PC-3 (cell line): Measurements from ENCODE around the gene CNTRL. TPM values are rescaled to one million over a fixed set of nuclear protein-coding genes. Genes with fewer than 3 reads are reported as not detected.

ENCODE experiments used
- ATAC-seq: fragments of 200-7000 bp; cut with Tn5 transposase; 2 replicates; pipeline ENCODE4 v1.9.1; 2020; ENCODE audit warnings: mild to moderate bottlenecking, moderate library complexity
- BruUV-seq: library from RNA; stranded (reverse); fragments of 400-500 nt; replicated peaks from 2 replicates; lab custom pipeline; 2021; lab: Mats Ljungman, UMichigan
- CTCF ChIA-PET: fragments of 300-600 bp; sonication (Branson Sonifier 250); formaldehyde crosslinking; loops from one replicate; lab custom pipeline; 2022; ENCODE audit warnings: antibody characterized with exemption; lab: Charles Lee
- POLR2A ChIA-PET: fragments of 300-600 bp; sonication (Branson Sonifier 250); formaldehyde crosslinking; loops from one replicate; lab custom pipeline; 2022; ENCODE audit warnings: antibody characterized with exemption; ENCODE audit not compliant: unreplicated experiment; lab: Charles Lee
- DNase-seq: peaks from one replicate; pipeline ENCODE4 v3.0.0-alpha.2; 2015
- H2AFZ ChIP-seq: fragments of 300-600 bp; sonication (generic); 2 replicates; pipeline ENCODE4 v1.6.0; 2016; ENCODE audit warnings: antibody characterized with exemption, low read length
- H3F3A ChIP-seq: fragments of 300-600 bp; sonication (generic); one replicate; pipeline ENCODE4 v1.6.0; 2017; ENCODE audit warnings: antibody characterized with exemption, low read length, control low read depth, mild to moderate bottlenecking; ENCODE audit not compliant: unreplicated experiment
- H3K27ac ChIP-seq: fragments of 300-600 bp; sonication (generic); 2 replicates; pipeline ENCODE4 v1.5.1; 2016; ENCODE audit warnings: mild to moderate bottlenecking, low read length
- H3K27me3 ChIP-seq: fragments of 300-600 bp; sonication (generic); 2 replicates; pipeline ENCODE4 v1.6.1; 2016; ENCODE audit warnings: low read length, mixed read lengths
- H3K36me3 ChIP-seq: fragments of 300-600 bp; sonication (generic); 2 replicates; pipeline ENCODE4 v1.6.1; 2016; ENCODE audit warnings: low read depth, mixed run types, low read length, mixed read lengths
- H3K4me1 ChIP-seq: fragments of 300-600 bp; sonication (generic); 2 replicates; pipeline ENCODE4 v1.5.1; 2016; ENCODE audit warnings: low read length; ENCODE audit not compliant: insufficient read depth
- H3K4me2 ChIP-seq: fragments of 300-600 bp; sonication (generic); 2 replicates; pipeline ENCODE4 v1.6.0; 2016; ENCODE audit warnings: low read length
- H3K4me3 ChIP-seq: fragments of 300-600 bp; sonication (generic); 2 replicates; pipeline ENCODE4 v1.5.1; 2016; ENCODE audit warnings: mild to moderate bottlenecking, low read length, mixed read lengths
- H3K79me2 ChIP-seq: fragments of 300-600 bp; sonication (generic); 2 replicates; pipeline ENCODE4 v1.6.1; 2017; ENCODE audit warnings: low read length, mixed read lengths
- H3K9ac ChIP-seq: fragments of 300-600 bp; sonication (generic); 2 replicates; pipeline ENCODE4 v1.6.0; 2016; ENCODE audit warnings: mild to moderate bottlenecking, low read length
- H3K9me2 ChIP-seq: fragments of 300-600 bp; sonication (generic); replicated peaks from 2 replicates; pipeline ENCODE4 v1.6.1; 2016; ENCODE audit warnings: mixed run types, low read length, mixed read lengths
- H3K9me3 ChIP-seq: fragments of 300-600 bp; sonication (generic); 2 replicates; pipeline ENCODE4 v1.6.1; 2016; ENCODE audit warnings: low read length, mixed read lengths
- H4K20me1 ChIP-seq: fragments of 300-600 bp; sonication (generic); 2 replicates; pipeline ENCODE4 v1.6.1; 2016; ENCODE audit warnings: low read length, mixed read lengths
- CTCF ChIP-seq: fragments of 300-600 bp; sonication (generic); conservative IDR thresholded peaks from 2 replicates; pipeline ENCODE4 v1.5.1; 2017; ENCODE audit warnings: antibody characterized with exemption, low read depth, mild to moderate bottlenecking, low read length
- EZH2 ChIP-seq: fragments of 300-600 bp; sonication (generic); IDR thresholded peaks from one replicate; pipeline ENCODE4 v1.6.1; 2017; ENCODE audit warnings: antibody characterized with exemption, mild to moderate bottlenecking, low read length; ENCODE audit not compliant: unreplicated experiment
- EZH2phosphoT487 ChIP-seq: fragments of 300-600 bp; sonication (generic); IDR thresholded peaks from 2 replicates; pipeline ENCODE4 v1.6.1; 2018; ENCODE audit warnings: mild to moderate bottlenecking, antibody characterized with exemption, low read length, borderline replicate concordance
- intact Hi-C: fragments of 100-400 bp; cut with micrococcal nuclease; formaldehyde crosslinking; loops from 2 replicates; pipeline ENCODE4 v1.9.0; 2023
- total RNA-seq: library from RNA; depleted of rRNA; stranded (reverse); fragments of >200 nt; gene quantifications from 2 replicates; pipeline ENCODE4 v1.2.3, GENCODE V29; 2014

CNTRL gene
- total RNA-seq, 1 experiment from 2014 or later = 6.0 TPM

DNA sequence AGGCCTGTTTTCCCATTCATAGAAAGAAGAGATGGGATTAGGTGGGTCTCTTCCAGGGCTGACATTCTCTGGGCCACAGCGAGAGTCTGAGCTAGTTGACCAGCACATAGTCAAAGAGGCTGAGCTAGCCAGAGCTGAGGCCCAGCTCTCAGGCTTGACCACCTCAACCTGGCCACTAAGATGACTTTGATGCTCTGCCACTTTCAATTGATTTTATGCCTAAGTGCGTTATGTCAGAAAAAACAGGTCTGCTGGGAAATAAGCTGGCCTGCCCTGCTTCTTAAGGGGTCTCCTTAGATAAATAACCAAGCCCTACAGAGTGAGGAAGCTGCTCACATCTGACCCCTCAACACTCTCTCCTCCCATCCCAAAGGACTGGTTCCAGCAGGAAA is 146.9 kb downstream of the CNTRL start:
- Histone ChIP-seq H3K27me3 (no peaks in the 10 kb centered on the region), H3K9me2 (no peaks in the 10 kb centered on the region), H3K4me2 (no peak overlapping the region), H4K20me1 (no peaks in the 10 kb centered on the region), H3K9me3 (no peaks in the 10 kb centered on the region), H3K36me3 (no peaks in the 10 kb centered on the region), H3K9ac (no peak overlapping the region), H3K27ac (no peak overlapping the region), H2AFZ (no peak overlapping the region), H3K4me3 (no peak overlapping the region), H3K4me1 (peaks cover 7% of the 10 kb centered on the region), H3K79me2 (no peaks in the 10 kb centered on the region), H3F3A (no peaks in the 10 kb centered on the region)
- CTCF ChIA-PET = no interaction called here
- POLR2A ChIA-PET = no interaction called here
- no peak for DNase-seq
- BruUV-seq = no TSS peak
- no peak for ATAC-seq
- intact Hi-C loops = loop anchor here (5.0 kb wide), 1 partner anchor 46 kb away; the partner anchor contains the start of gene GSN
- no peak for TF ChIP-seq CTCF

GRCh38 chr9:121222524-121223171 is 147.9 kb downstream of the CNTRL start:
- no peaks in the 10 kb centered on the region for H3K9me2 ChIP-seq
- no peak for ATAC-seq
- TF ChIP-seq CTCF (peak; percentile 80), EZH2phosphoT487 (no peak)
- peaks cover 7% of the 10 kb centered on the region for H3K4me1 ChIP-seq
- H3K27ac ChIP-seq = no peak overlapping the region
- POLR2A ChIA-PET = no interaction called here
- no peaks in the 10 kb centered on the region for H3K79me2 ChIP-seq
- intact Hi-C loops = loop anchor here (5.0 kb wide), 1 partner anchor 45 kb away; the partner anchor contains the start of gene GSN
- BruUV-seq = no TSS peak
- no peaks in the 10 kb centered on the region for H3F3A ChIP-seq
- CTCF ChIA-PET = no interaction called here
- no peak overlapping the region for H3K4me3 ChIP-seq
- H2AFZ ChIP-seq = no peak overlapping the region
- H3K4me2 ChIP-seq = no peak overlapping the region
- no peaks in the 10 kb centered on the region for H3K9me3 ChIP-seq
- H3K27me3 ChIP-seq = no peaks in the 10 kb centered on the region
- H3K36me3 ChIP-seq = no peaks in the 10 kb centered on the region
- H4K20me1 ChIP-seq = no peaks in the 10 kb centered on the region
- no peak overlapping the region for H3K9ac ChIP-seq
- peak; percentile 61 for DNase-seq

GRCh38 chr9:121225240-121225639 is 150.5 kb downstream of the CNTRL start:
- intact Hi-C loops = no loop called here
- CTCF ChIA-PET = no interaction called here
- H3K79me2 ChIP-seq = no peaks in the 10 kb centered on the region

More at GRCh38 chr9:121225240-121225639, 150.5 kb downstream of the CNTRL start:
- TF ChIP-seq EZH2 = no peak
- no peak for TF ChIP-seq CTCF
- no peak for TF ChIP-seq EZH2phosphoT487
- BruUV-seq = no TSS peak
- no peaks in the 10 kb centered on the region for H3K9me2 ChIP-seq
- no peak for ATAC-seq
- H4K20me1 ChIP-seq = no peaks in the 10 kb centered on the region
- H3K9me3 ChIP-seq = no peaks in the 10 kb centered on the region
- H3K27ac ChIP-seq = no peak overlapping the region
- no peak overlapping the region for H3K9ac ChIP-seq
- H3K36me3 ChIP-seq = no peaks in the 10 kb centered on the region
- H3K4me1 ChIP-seq = peaks cover 7% of the 10 kb centered on the region
- POLR2A ChIA-PET = no interaction called here
- no peaks in the 10 kb centered on the region for H3F3A ChIP-seq
- no peak overlapping the region for H3K4me3 ChIP-seq
- no peaks in the 10 kb centered on the region for H3K27me3 ChIP-seq
- H2AFZ ChIP-seq = no peak overlapping the region
- no peak overlapping the region for H3K4me2 ChIP-seq
- DNase-seq = no peak
